ENCODE measurements around the gene GAPVD1.
"Not testable (repeated sequence)": the region's sequence is repeated elsewhere in the genome, so short reads cannot be mapped to it uniquely, and the experiment has no call there.

GAPVD1 gene, protein sequence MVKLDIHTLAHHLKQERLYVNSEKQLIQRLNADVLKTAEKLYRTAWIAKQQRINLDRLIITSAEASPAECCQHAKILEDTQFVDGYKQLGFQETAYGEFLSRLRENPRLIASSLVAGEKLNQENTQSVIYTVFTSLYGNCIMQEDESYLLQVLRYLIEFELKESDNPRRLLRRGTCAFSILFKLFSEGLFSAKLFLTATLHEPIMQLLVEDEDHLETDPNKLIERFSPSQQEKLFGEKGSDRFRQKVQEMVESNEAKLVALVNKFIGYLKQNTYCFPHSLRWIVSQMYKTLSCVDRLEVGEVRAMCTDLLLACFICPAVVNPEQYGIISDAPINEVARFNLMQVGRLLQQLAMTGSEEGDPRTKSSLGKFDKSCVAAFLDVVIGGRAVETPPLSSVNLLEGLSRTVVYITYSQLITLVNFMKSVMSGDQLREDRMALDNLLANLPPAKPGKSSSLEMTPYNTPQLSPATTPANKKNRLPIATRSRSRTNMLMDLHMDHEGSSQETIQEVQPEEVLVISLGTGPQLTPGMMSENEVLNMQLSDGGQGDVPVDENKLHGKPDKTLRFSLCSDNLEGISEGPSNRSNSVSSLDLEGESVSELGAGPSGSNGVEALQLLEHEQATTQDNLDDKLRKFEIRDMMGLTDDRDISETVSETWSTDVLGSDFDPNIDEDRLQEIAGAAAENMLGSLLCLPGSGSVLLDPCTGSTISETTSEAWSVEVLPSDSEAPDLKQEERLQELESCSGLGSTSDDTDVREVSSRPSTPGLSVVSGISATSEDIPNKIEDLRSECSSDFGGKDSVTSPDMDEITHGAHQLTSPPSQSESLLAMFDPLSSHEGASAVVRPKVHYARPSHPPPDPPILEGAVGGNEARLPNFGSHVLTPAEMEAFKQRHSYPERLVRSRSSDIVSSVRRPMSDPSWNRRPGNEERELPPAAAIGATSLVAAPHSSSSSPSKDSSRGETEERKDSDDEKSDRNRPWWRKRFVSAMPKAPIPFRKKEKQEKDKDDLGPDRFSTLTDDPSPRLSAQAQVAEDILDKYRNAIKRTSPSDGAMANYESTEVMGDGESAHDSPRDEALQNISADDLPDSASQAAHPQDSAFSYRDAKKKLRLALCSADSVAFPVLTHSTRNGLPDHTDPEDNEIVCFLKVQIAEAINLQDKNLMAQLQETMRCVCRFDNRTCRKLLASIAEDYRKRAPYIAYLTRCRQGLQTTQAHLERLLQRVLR (N-terminal part only)
- total RNA-seq = 129 to 152 (median 142) reads per million in 4 donors

DNA sequence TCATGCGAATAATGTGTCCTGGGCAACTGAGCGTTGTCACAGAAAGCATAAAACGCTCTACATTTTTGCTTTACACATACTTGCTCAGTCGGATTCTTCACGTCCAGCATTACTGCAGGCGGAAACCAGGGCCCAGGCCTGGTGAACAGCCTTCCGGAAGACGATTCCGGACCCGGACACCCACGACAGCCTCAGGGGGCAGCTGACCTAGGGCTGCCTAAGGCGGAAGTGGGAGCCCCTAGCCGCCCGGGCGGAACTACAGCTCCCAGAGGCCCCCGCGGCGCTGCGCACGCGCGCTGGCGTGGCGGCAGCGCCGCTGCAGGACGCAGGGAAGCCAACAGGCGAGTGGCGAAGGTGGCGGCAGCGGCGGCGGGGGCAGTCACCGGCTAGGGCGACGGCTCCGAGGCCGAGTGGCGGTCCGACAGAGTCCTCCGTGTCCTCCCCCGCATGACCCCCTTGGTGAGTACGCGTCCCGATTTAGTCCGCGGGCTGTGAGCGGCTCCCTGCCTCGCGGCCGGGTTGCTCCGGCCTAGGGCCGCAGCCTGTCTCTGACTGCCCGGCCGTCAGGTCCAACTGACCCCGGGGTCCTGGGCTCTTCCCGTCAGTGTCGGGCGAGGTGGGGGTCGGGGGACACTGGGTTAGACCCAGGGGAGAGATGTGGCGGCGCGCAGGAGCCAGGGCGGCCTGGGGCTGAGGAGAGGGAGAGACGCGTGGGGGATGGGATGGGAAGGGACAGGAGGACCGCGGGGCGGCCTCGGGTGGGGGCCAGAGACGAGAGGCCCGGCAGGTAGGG, at the start of gene GAPVD1:
TSS of gene GAPVD1 (plus strand) at position 326 of the 793 bp plus-strand sequence. CDS start 37,096 bp downstream, outside the sequence.
- DNase-seq = peak; percentile 78 to 91 (median 82)

DNA sequence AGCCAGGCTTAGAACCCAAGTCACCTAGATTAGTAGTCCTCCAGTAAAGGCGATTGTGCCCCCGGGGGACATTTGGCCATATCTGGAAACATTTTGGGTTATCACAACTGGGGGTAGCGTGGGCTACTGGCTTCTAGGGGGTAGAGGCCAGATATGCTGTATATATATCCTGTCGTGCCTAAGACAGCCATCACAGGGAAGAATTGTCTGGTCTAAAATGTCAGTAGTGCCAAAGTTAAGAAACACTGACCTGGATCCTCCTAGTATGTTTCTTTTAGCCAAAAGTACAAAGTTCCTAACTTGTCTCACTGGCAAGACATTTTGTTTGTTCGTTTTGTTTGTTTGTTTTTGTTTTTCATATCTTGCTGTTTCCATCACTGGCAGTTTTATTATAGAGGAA, 47.4 kb upstream of the GAPVD1 start:
- DNase-seq = no peak

DNA sequence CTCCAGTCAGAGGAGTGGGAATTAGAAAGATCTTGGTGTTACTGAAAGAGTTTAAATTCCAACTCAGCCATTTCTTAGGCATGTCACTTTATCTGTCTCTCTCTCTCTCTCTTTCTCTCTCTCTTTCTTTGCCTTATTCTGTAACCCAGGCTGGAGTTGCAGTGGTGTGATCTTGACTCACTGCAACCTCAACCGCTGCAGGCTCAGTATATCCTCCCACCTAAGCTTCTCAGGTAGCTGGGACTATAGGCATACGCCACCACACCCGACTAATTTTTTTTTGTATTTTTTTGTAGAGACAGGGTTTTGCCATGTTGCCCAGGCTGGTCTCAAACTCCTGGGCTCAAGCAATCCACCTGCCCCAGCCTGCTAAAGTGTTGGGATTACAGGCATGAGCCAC, 43.0 kb upstream of the GAPVD1 start:
- no peak for DNase-seq

DNA sequence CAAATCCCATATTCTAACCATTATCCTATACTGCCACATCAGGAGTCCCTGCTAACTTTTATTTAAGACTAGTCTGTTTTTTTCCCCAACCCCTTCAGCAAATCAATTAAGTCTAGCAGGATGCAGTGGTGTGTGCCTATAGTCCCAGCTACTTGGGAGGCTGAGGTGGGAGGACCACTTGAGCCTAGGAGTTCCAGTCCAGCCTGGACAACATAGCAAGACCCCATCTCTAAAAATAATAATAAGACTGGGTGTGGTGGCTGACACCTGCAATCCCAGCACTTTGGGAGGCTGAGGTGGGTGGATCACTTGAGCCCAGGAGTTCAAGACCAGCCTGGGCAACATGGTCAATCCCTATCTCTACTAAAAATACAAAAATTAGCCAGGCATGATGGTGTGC, 36.8 kb upstream of the GAPVD1 start:
- DNase-seq = not testable (repeated sequence)

DNA sequence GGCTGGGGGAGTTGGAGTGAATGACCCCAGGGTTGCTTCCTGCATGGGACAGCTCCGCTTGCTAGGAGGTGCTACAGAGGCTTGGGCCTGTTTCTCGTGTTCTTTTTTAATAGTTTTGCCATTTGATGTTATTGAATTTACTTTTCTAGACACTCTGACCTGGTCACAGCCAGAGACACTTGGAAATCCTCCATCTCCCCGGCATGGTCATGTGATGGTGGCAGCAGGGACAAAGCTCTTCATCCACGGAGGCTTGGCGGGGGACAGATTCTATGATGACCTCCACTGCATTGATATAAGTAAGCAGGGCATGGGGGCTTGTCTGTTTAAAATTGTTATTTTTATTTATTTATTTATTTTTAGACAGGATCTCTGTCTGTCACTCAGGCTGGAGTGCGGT, 33.9 kb upstream of the GAPVD1 start:
- no peak for DNase-seq

DNA sequence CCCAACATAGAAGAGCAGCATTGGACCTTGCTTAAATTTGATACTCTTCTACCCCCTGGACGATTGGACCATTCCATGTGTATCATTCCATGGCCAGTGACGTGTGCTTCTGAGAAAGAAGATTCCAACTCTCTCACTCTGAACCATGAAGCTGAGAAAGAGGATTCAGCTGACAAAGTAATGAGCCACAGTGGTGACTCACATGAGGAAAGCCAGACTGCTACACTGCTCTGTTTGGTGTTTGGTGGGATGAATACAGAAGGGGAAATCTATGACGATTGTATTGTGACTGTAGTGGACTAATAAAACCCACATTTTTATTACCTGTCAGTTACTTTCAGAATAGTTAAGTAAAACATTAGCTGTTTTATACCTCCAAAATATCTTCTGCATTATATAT, 27.9 kb upstream of the GAPVD1 start:
- DNase-seq = no peak

DNA sequence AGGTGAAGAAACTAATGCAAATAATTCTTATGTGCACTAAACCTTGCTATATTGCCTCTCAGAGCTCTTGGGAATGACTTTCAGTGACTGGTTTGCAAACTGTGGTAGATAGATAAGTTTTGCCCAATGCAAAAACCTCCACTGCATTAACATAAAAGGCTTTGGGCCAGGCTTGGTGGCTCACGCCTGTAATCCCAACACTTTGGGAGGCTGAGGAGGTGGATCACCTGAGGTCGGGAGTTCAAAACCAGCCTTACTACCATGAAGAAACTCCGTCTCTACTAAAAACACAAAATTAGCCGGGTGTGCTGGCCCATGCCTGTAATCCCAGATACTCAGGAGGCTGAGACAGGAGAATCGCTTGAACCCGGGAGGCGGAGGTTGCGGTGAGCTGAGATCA, 27.5 kb upstream of the GAPVD1 start:
- DNase-seq = not testable (repeated sequence)

DNA sequence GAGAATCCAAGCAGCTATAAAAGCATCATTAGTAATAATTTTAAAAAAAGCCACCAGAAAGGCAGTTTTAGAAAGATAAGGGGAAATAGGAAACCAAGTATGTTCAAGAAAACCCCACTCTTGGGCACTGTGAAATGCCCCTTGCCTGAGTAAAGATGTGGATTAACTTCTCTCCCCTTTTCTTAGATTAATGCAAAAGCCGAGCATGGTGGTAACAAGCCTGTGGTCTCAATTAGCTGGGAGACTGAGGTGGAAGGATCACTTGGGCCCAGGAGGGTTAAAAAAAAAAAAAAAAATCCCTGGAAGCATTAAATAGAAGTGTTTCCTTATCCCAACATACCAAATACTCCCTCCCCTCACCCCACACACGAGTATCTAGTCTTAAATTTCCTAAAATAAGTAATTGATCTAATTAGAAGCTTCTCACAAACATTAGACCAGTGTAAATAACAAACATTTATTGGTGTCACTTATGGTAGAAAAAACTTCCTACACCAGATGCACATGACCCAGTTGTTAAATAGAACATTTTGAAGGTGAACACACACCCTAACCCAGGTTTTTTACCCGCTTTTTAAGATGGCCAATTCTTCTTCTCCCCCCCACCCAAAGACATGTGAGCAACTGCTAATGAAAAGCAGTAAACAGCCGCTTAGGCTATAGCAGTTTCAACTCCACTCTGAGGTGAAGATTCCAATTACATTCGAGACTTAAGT, 25.7 kb upstream of the GAPVD1 start:
- no peak for DNase-seq

DNA sequence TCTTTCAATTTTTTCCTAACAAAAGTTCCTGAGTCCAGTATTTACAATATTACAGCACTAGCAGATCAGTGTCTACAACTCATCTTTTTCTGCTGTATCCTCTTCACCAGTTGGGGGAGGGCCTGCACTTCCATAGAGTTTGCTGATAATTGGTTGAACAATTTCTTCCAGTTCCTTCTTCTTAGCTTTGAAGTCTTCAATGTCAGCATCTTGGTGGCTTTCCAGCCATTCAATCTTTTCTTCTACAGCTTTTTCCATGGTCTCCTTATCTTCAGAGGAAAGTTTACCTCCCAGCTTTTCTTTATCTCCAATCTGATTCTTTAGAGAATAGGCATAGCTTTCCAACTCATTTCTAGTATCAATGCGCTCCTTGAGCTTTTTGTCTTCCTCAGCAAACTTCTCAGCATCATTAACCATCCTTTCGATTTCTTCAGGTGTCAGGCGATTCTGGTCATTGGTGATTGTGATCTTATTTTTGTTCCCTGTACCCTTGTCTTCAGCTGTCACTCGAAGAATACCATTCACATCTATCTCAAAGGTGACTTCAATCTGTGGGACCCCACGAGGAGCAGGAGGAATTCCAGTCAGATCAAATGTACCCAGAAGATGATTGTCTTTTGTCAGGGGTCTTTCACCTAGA, 25.0 kb upstream of the GAPVD1 start:
- not testable (repeated sequence) for DNase-seq

DNA sequence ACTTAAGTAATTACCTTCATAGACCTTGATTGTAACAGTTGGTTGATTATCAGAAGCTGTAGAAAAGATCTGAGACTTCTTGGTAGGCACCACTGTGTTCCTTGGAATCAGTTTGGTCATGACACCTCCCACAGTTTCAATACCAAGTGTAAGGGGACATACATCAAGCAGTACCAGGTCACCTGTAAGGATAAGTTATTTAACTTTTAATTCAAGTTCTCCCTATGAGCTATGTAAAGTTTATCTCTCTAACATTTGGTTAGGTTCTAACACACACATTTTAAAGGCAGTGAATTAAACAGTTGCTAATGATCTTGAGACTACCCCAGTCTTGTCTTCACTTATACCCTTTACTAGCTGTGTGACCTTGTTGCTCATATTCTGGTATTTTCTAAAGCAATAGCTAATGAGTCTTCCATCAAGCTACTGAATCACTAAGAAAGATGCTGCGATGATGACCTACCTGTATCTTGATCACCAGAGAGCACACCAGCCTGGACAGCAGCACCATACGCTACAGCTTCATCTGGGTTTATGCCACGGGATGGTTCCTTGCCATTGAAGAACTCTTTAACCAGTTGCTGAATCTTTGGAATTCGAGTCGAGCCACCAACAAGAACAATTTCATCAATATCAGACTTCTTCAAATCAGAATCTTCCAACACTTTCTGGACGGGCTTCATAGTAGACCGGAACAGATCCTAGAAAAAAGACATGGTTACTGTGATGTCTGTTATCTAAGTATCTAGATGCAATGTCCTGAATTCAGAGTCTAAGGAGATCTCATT, 23.3 kb upstream of the GAPVD1 start:
- no peak for DNase-seq

DNA sequence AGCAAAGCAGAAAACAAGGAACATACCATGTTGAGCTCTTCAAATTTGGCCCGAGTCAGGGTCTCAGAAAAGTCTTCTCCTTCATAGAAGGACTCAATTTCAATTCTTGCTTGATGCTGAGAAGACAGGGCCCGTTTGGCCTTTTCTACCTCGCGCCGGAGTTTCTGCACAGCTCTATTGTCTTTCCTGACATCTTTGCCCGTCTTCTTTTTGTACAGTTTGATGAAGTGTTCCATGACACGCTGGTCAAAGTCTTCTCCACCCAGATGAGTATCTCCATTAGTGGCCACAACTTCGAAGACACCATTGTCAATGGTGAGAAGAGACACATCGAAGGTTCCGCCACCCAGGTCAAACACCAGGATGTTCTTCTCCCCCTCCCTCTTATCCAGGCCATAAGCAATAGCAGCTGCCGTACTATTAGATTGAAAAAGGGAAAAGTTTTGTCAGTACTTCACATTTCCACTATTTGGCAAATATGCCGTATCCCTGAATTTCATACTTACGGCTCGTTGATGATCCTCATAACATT, 22.6 kb upstream of the GAPVD1 start:
- no peak for DNase-seq

DNA sequence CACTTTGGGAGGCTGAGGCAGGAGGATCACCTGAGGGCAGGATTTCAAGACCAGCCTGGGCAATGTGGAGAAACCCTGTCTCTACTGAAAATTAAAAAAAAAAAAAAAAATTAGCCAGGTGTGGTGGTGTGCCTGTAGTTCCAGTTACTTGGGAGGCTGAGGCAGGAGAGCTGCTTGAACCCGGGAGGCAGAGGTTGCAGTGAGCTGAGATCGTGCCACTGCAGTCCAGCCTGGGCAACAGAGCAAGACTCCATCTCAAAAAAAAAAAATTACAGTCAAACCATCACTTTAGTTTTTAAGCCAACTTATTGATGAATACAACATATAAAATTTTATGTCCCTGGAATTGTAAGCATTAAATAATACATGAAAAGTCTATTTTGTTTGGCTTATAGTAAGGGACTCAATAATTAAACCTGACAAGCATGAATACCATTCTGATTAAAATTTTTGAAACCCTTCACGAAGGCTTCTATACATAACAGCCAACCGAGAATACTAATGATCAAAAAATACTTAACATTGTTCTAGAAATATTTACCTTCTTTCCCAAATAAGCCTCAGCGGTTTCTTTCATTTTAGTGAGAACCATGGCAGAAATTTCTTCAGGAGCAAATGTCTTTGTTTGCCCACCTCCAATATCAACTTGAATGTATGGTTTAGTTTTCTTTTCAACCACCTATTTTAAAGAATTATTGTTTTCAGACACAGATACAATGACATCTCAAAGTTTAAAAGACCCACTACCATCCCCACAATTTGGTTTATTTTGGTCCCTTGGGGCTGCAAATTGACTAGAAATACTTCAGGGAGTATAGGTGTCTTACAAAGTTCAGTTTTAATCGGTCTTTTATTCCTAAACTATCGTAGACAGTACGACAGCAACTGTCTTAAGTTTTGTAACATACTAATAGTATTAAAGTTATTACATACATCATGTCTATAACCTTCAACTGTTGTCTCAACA, 21.7 kb upstream of the GAPVD1 start:
- no peak for DNase-seq

DNA sequence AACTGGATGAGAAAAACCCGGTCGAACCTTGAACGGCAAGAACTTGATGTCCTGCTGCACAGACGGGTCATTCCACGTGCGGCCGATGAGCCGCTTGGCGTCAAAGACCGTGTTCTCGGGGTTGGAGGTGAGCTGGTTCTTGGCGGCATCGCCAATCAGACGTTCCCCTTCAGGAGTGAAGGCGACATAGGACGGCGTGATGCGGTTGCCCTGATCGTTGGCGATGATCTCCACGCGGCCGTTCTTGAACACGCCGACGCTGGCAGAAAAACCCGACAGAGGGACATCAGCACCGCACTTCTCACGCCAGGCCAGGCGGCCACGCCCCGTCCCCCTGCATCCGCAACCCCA, 21.0 kb upstream of the GAPVD1 start:
- DNase-seq = peak in 2 of 5 donors; percentile 15 to 31

DNA sequence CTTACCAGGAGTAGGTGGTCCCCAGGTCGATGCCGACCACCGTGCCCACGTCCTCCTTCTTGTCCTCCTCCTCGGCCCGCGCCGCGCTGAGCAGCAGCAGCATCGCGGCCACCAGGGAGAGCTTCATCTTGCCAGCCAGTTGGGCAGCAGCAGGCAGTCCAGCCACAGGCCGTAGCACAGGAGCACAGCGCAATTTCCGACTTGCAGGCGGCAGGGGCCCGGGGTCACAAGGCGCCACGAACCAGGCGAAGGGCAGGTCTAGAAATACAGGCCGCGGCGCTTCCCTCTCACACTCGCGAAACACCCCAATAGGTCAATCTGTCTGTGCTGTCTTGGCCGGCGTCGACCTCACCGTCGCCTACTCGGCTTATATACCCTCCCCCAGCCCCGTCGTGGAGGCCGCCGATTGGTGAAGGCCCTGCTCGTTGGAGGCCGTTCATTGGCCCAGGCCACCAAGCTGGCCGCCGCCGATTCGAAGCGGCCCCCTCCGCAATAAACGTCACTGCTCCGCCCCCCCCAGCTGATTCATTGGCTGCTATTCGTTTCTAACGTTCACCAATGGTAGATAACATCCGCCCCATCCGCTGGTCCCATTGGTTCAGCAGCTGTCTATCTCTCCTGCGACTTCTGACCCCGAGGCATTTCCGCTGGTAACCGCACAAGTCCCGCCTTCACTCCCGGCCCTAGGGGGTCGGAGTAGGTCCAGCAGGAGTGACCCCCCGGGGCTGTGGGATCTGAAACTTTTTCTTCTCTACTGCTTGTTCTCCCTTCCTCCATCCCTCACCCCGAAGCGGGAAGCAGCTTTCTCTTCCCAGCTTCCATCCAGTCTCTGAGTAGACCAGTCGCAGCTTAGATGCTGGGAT, 20.4 kb upstream of the GAPVD1 start, which contains the start of gene HSPA5:
TSS of gene HSPA5 (minus strand) at position 344 of the 863 bp plus-strand sequence. CDS start at position 127, 217 bp downstream.
- peak; percentile 98 to 100 (median 99) for DNase-seq

DNA sequence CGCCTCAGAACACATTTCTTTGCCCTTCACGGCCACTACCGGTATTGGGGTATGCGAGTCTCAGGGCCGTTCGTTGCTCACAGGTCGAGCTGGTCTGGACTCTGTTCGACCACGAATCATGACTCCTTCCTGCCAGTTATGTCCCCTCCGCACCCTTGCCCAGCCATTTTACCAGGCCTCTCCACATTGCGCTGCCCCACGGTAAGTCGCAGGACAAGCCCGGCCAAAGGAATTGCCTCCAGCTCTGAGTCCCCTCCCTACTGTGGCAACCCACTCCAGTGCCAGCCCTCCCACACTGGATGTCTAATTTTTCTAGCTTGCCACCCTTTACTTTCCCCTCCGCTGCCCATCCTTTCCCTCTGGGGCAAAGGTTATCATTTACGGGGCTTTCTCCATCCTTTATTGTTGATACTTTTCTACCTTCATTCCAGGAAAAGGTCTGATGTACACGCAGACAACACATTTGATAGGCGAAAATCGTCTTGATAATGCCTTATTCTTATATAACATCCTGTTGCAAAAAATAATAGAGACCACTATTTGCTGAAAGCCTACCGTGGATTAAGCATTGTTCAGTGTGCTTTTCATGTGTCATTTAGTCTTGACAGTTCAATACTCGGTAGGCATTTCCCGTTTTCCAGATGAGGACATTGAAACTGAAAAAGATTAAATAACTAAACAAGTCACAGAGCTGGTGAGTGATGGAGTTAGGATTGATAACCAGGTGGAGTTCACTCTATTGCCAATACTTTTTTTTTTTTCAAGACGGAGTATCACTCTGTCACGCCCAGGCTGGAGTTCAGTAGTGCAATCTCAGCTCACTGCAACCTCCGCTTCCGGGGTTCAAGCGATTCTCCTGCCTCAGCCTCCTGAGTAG, 19.5 kb upstream of the GAPVD1 start:
- peak in 1 of 5 donors; percentile 13 for DNase-seq

DNA sequence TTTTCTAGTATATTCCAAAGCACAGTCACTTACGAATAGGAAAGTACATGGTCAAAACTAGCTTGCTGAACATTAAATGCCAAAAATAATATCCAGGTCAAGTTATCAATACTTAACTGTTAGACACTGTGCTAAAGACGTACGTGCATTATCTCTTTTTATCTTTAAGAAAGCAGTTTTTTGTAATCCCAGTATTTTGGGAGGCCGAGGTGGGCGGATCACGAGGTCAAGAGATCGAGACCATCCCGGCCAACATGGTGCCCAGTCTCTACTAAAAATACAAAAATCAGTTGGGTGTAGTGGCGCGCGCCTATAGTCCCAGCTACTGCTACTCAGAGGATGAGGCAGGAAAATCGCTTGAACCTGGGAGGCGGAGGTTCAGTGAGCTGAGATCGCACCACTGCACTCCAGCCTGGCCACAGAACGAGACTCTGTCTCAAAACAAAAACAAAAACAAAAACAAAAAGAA, 17.8 kb upstream of the GAPVD1 start:
- no peak for DNase-seq
